Loucy (cell line): ENCODE results near the gene OCIAD1.

Experiments
- H2AFZ ChIP-seq: fragments of 200-600 bp; sonication (generic); 2 replicates; pipeline ENCODE4 v1.6.0; 2016; ENCODE audit warnings: antibody characterized with exemption, mild to moderate bottlenecking, low read length, moderate library complexity
- H3F3A ChIP-seq: fragments of 200-600 bp; 2 replicates; pipeline ENCODE4 v1.6.0; 2016; ENCODE audit warnings: antibody characterized with exemption, low read depth, mild to moderate bottlenecking
- H3K27me3 ChIP-seq: fragments of 200-600 bp; sonication (generic); 2 replicates; pipeline ENCODE4 v1.6.1; 2014; ENCODE audit warnings: low read length, mild to moderate bottlenecking; ENCODE audit not compliant: insufficient read depth, poor library complexity, severe bottlenecking
- H3K36me3 ChIP-seq: fragments of 200-600 bp; sonication (generic); 2 replicates; pipeline ENCODE4 v1.6.1; 2016; ENCODE audit warnings: low read length; ENCODE audit not compliant: insufficient read depth
- H3K4me1 ChIP-seq: fragments of 200-600 bp; sonication (generic); 2 replicates; pipeline ENCODE4 v1.5.1; 2014; ENCODE audit warnings: low read length, mild to moderate bottlenecking; ENCODE audit not compliant: insufficient read depth, poor library complexity, severe bottlenecking
- H3K4me2 ChIP-seq: fragments of 200-600 bp; sonication (generic); 2 replicates; pipeline ENCODE4 v1.6.0; 2014; ENCODE audit warnings: antibody characterized with exemption, low read length, low read depth, mild to moderate bottlenecking; ENCODE audit not compliant: poor library complexity, severe bottlenecking
- H3K4me3 ChIP-seq: fragments of 200-600 bp; sonication (generic); 2 replicates; pipeline ENCODE4 v1.5.1; 2014; ENCODE audit warnings: low read length, mild to moderate bottlenecking, mixed read lengths; ENCODE audit not compliant: poor library complexity, severe bottlenecking
- H3K79me2 ChIP-seq: fragments of 200-600 bp; sonication (generic); 2 replicates; pipeline ENCODE4 v1.6.1; 2014; ENCODE audit warnings: low read length; ENCODE audit not compliant: insufficient read depth
- H3K9ac ChIP-seq: fragments of 200-600 bp; sonication (generic); 2 replicates; pipeline ENCODE4 v1.6.0; 2014; ENCODE audit warnings: mild to moderate bottlenecking, low read depth, low read length, moderate library complexity; ENCODE audit not compliant: poor library complexity, severe bottlenecking
- H3K9me2 ChIP-seq: fragments of 200-600 bp; sonication (generic); replicated peaks from 2 replicates; pipeline ENCODE4 v1.6.1; 2016; ENCODE audit warnings: low read depth, low read length, mixed read lengths
- H3K9me3 ChIP-seq: fragments of 200-600 bp; sonication (generic); 2 replicates; pipeline ENCODE4 v1.6.1; 2014; ENCODE audit warnings: mild to moderate bottlenecking, antibody characterized with exemption, low read length, low read depth; ENCODE audit not compliant: insufficient read depth
- H4K20me1 ChIP-seq: fragments of 200-600 bp; sonication (generic); 2 replicates; pipeline ENCODE4 v1.6.0; 2014; ENCODE audit warnings: antibody characterized with exemption, low read length, mild to moderate bottlenecking; ENCODE audit not compliant: insufficient read depth, poor library complexity, severe bottlenecking
- CTCF ChIP-seq: fragments of 200-600 bp; sonication (generic); conservative IDR thresholded peaks from 2 replicates; pipeline ENCODE4 v1.5.1; 2014; ENCODE audit warnings: mild to moderate bottlenecking, antibody characterized with exemption, low read length
- EZH2phosphoT487 ChIP-seq: fragments of 200-600 bp; IDR thresholded peaks from 2 replicates; pipeline ENCODE4 v1.6.1; 2018; ENCODE audit warnings: antibody characterized with exemption, mild to moderate bottlenecking, moderate library complexity, borderline replicate concordance

Gene OCIAD1

GRCh38 chr4:48905363-48906015 lies 74.6 kb downstream of the OCIAD1 start:
- Histone ChIP-seq H3K9me3 (no peaks in the 10 kb centered on the region), H3F3A (no peaks in the 10 kb centered on the region), H3K9ac (peak overlapping the region; percentile 91), H3K9me2 (no peaks in the 10 kb centered on the region), H2AFZ (no peak overlapping the region), H3K4me3 (peak overlapping the region; percentile 98), H3K79me2 (peaks cover 30% of the 10 kb centered on the region), H3K27me3 (no peaks in the 10 kb centered on the region), H3K4me2 (peak overlapping the region; percentile 85), H3K4me1 (peaks cover 51% of the 10 kb centered on the region), H4K20me1 (peaks cover 5% of the 10 kb centered on the region), H3K36me3 (peaks cover 12% of the 10 kb centered on the region; the same call in 1 of the 2 replicates)
- TF ChIP-seq EZH2phosphoT487: no peak
- TF ChIP-seq CTCF: peak; percentile 47

GRCh38 chr4:48906206-48907173 lies 75.6 kb downstream of the OCIAD1 start, which contains the start of gene OCIAD2:
TSS of gene OCIAD2 (minus strand) at chr4:48906774. CDS start at chr4:48904549, 2,225 bp downstream.
- Histone ChIP-seq H3K79me2 (peaks cover 30% of the 10 kb centered on the region), H3K9me3 (no peaks in the 10 kb centered on the region), H3K4me3 (peak within 1 kb of the TSS; percentile 98), H4K20me1 (peaks cover 3% of the 10 kb centered on the region), H3F3A (no peaks in the 10 kb centered on the region), H3K9me2 (no peaks in the 10 kb centered on the region), H3K36me3 (peaks cover 5% of the 10 kb centered on the region; the same call in 1 of the 2 replicates), H3K27me3 (no peaks in the 10 kb centered on the region), H2AFZ (peak within 1 kb of the TSS; percentile 94), H3K4me1 (peaks cover 42% of the 10 kb centered on the region), H3K4me2 (peak within 1 kb of the TSS; percentile 85), H3K9ac (peak within 1 kb of the TSS; percentile 91)
- TF ChIP-seq EZH2phosphoT487: no peak
- TF ChIP-seq CTCF: peak; percentile 50

- no peaks in the 10 kb centered on the region for H3F3A ChIP-seq
- H3K9me2 ChIP-seq: no peaks in the 10 kb centered on the region
- peaks cover 29% of the 10 kb centered on the region for H3K79me2 ChIP-seq
- H2AFZ ChIP-seq: no peak overlapping the region
- no peaks in the 10 kb centered on the region for H3K27me3 ChIP-seq
- H3K9ac ChIP-seq: no peak overlapping the region
- H3K9me3 ChIP-seq: no peaks in the 10 kb centered on the region
- H4K20me1 ChIP-seq: peaks cover 3% of the 10 kb centered on the region
- no peak for TF ChIP-seq EZH2phosphoT487
- TF ChIP-seq CTCF: no peak
- no peak overlapping the region for H3K4me2 ChIP-seq
- peaks cover 31% of the 10 kb centered on the region for H3K4me1 ChIP-seq
- no peak overlapping the region for H3K4me3 ChIP-seq
- H3K36me3 ChIP-seq: peaks cover 3% of the 10 kb centered on the region; the same call in 1 of the 2 replicates
These were observed 77.0 kb downstream of the OCIAD1 start for GRCh38 chr4:48907706-48908477.
